SK-N-SH (cell line): Measurements from ENCODE around the gene CACNA1H. TPM values are rescaled to one million over a fixed set of nuclear protein-coding genes. Genes with fewer than 3 reads are reported as not detected.

Experiments used
- CTCF ChIA-PET: fragments of 300-600, 350-600 bp; formaldehyde crosslinking; extraction: SDS; loops from one replicate; lab custom pipeline; 2021; lab: Yijun Ruan, JAX
- POLR2A ChIA-PET: fragments of 350-600 bp; sonication (Branson Sonifier 250); formaldehyde crosslinking; extraction: SDS; loops from one replicate; lab custom pipeline; 2020; ENCODE audit warnings: antibody characterized with exemption, inconsistent platforms; lab: Yijun Ruan, JAX
- DNase-seq: peaks from one replicate; pipeline ENCODE4 v3.0.0; 2012
- H2AFZ ChIP-seq: fragments of 200-600 bp; sonication (generic); 2 replicates; pipeline ENCODE4 v1.8.1; 2016; ENCODE audit warnings: antibody characterized with exemption, mild to moderate bottlenecking, low read depth
- H3F3A ChIP-seq: fragments of 200-600 bp; sonication (generic); replicated peaks from 2 replicates; pipeline ENCODE3; 2016; ENCODE audit warnings: antibody characterized with exemption, mild to moderate bottlenecking; ENCODE audit not compliant: insufficient read depth
- H3K27ac ChIP-seq, 2 experiments: fragments of 200-500 bp in 1 of 2; fragments of 200-600 bp in 1 of 2; sonication (Bioruptor generic) in 1 of 2; sonication (generic), shearing (Covaris generic) in 1 of 2; 2 replicates each; pipeline versions ENCODE4 v1.5.1 to v1.6.1; 2014 to 2016; ENCODE audit warnings: low read depth in 2 of 2, inconsistent platforms in 1 of 2, low read length in 1 of 2, mild to moderate bottlenecking in 1 of 2, mixed read lengths in 1 of 2
- H3K27me3 ChIP-seq: fragments of 200-600 bp; sonication (generic), shearing (Covaris generic); 2 replicates; pipeline ENCODE4 v1.6.1; 2016; ENCODE audit warnings: mixed run types; ENCODE audit not compliant: insufficient read depth
- H3K36me3 ChIP-seq, 2 experiments: fragments of 200-500 bp in 1 of 2; fragments of 200-600 bp in 1 of 2; sonication (Bioruptor generic) in 1 of 2; sonication (generic) in 1 of 2; replicated peaks in 1 of 2; 2 replicates each; pipeline versions ENCODE3 to v1.5.1; 2014 to 2016; ENCODE audit warnings: low read length in 1 of 2, mild to moderate bottlenecking in 1 of 2; ENCODE audit not compliant: insufficient read depth in 2 of 2, control insufficient read depth in 1 of 2
- H3K4me1 ChIP-seq, 2 experiments: fragments of 200-500 bp in 1 of 2; fragments of 200-600 bp in 1 of 2; sonication (Bioruptor generic) in 1 of 2; sonication (generic), shearing (Covaris generic) in 1 of 2; 2 replicates each; pipeline versions ENCODE4 v1.5.1 to v1.6.1; 2014 to 2016; ENCODE audit warnings: low read depth in 1 of 2, low read length in 1 of 2, mixed run types in 1 of 2; ENCODE audit not compliant: insufficient read depth in 2 of 2, control insufficient read depth in 1 of 2
- H3K4me2 ChIP-seq: fragments of 200-600 bp; sonication (generic), shearing (Covaris generic); 2 replicates; pipeline ENCODE4 v1.6.1; 2017; ENCODE audit warnings: mixed run types
- H3K4me3 ChIP-seq, 2 experiments: fragments of 200-500 bp in 1 of 2; fragments of 200-600 bp in 1 of 2; sonication (Bioruptor generic) in 1 of 2; sonication (generic), shearing (Covaris generic) in 1 of 2; 2 replicates each; pipeline versions ENCODE4 v1.5.1 to v1.8.1; 2014 to 2016; ENCODE audit warnings: low read depth in 2 of 2, inconsistent platforms in 1 of 2, low read length in 1 of 2, mild to moderate bottlenecking in 1 of 2, mixed read lengths in 1 of 2, moderate library complexity in 1 of 2
- H3K79me2 ChIP-seq: fragments of 200-600 bp; sonication (generic); 2 replicates; pipeline ENCODE4 v1.8.1; 2017; ENCODE audit warnings: mild to moderate bottlenecking; ENCODE audit not compliant: insufficient read depth
- H3K9ac ChIP-seq: fragments of 200-600 bp; sonication (generic); 2 replicates; pipeline ENCODE4 v1.6.1; 2017; ENCODE audit warnings: mixed run types
- H3K9me2 ChIP-seq: fragments of 200-600 bp; sonication (generic); 2 replicates; pipeline ENCODE4 v1.6.1; 2017; ENCODE audit warnings: mixed run types
- H3K9me3 ChIP-seq: fragments of 200-600 bp; sonication (generic); 2 replicates; pipeline ENCODE4 v1.6.1; 2017; ENCODE audit warnings: mixed run types, mild to moderate bottlenecking, moderate library complexity
- H4K20me1 ChIP-seq: fragments of 200-600 bp; sonication (generic); 2 replicates; pipeline ENCODE4 v1.6.1; 2017; ENCODE audit warnings: mild to moderate bottlenecking, mixed run types; ENCODE audit not compliant: insufficient read depth
- CTCF ChIP-seq: fragments of 200-600 bp; sonication (generic); IDR thresholded peaks from 2 replicates; pipeline ENCODE4 v1.6.1; 2017; ENCODE audit warnings: antibody characterized with exemption, mild to moderate bottlenecking, moderate library complexity
- EP300 ChIP-seq, 2 experiments: IDR thresholded peaks; 2 replicates each; pipeline versions ENCODE4 v1.4.0 to v1.6.1; 2012; ENCODE audit warnings: borderline replicate concordance in 1 of 2, low read depth in 1 of 2, low read length in 1 of 2
- EZH2phosphoT487 ChIP-seq: fragments of 200-600 bp; sonication (generic); IDR thresholded peaks from 2 replicates; pipeline ENCODE4 v1.6.1; 2017; ENCODE audit warnings: low read depth, mixed run types, mild to moderate bottlenecking, antibody characterized with exemption, moderate library complexity, borderline replicate concordance
- FOSL2 ChIP-seq: IDR thresholded peaks from 2 replicates; pipeline ENCODE4 v1.4.0; 2012; ENCODE audit warnings: low read depth, mild to moderate bottlenecking, moderate library complexity, borderline replicate concordance
- FOXJ3 ChIP-seq: sonication (generic); formaldehyde crosslinking; IDR thresholded peaks from 2 replicates; pipeline ENCODE4 v1.5.1; 2020; ENCODE audit warnings: mild to moderate bottlenecking, missing genetic modification reagents
- FOXM1 ChIP-seq: IDR thresholded peaks from 2 replicates; pipeline ENCODE4 v1.4.0; 2012; ENCODE audit warnings: low read depth, mild to moderate bottlenecking
- GABPA ChIP-seq: IDR thresholded peaks from 2 replicates; pipeline ENCODE4 v1.4.0; 2012; ENCODE audit warnings: low read depth, mild to moderate bottlenecking
- JUND ChIP-seq: IDR thresholded peaks from 2 replicates; pipeline ENCODE4 v1.4.0; 2012
- NRF1 ChIP-seq: IDR thresholded peaks from 2 replicates; pipeline ENCODE4 v1.6.1; 2012; ENCODE audit warnings: low read depth, mild to moderate bottlenecking, low read length
- POLR2AphosphoS5 ChIP-seq: IDR thresholded peaks from 2 replicates; pipeline ENCODE4 v1.6.1; 2012; ENCODE audit warnings: low read depth, low read length
- RFX5 ChIP-seq: IDR thresholded peaks from 2 replicates; pipeline ENCODE4 v1.6.1; 2012; ENCODE audit warnings: mild to moderate bottlenecking, improper control_type of control experiment, low read length
- SIN3A ChIP-seq: IDR thresholded peaks from 2 replicates; pipeline ENCODE4 v1.6.1; 2012; ENCODE audit warnings: low read depth, mild to moderate bottlenecking, low read length, moderate library complexity, borderline replicate concordance
- SMC3 ChIP-seq: IDR thresholded peaks from 2 replicates; pipeline ENCODE4 v1.6.1; 2012; ENCODE audit warnings: low read depth, low read length, improper control_type of control experiment
- TEAD4 ChIP-seq: IDR thresholded peaks from 2 replicates; pipeline ENCODE4 v1.4.0; 2012; ENCODE audit warnings: mild to moderate bottlenecking, borderline replicate concordance; ENCODE audit not compliant: insufficient read depth
- USF1 ChIP-seq: IDR thresholded peaks from 2 replicates; pipeline ENCODE4 v1.4.0; 2012; ENCODE audit warnings: low read depth, borderline replicate concordance
- YY1 ChIP-seq: IDR thresholded peaks from 2 replicates; pipeline ENCODE4 v1.4.0; 2012; ENCODE audit warnings: low read depth, mild to moderate bottlenecking
- WGBS: methylation state at CpG from one replicate; pipeline ENCODE4 v1.1.6; 2017; ENCODE audit warnings: low lambda C conversion rate; 5-methylcytosine and 5-hydroxymethylcytosine counted together
- polyA plus RNA-seq, 3 experiments: library from polyadenylated mRNA; depleted of rRNA; stranded (reverse); fragments of >200 nt; gene quantifications; 2 replicates each; pipeline ENCODE4 v1.2.3, GENCODE V29; 2012

The CACNA1H gene
- polyA plus RNA-seq, 1 of the 3 experiments (the other 2 are of a cell fraction): not detected

GRCh38 chr16:1112506-1113184, 40.3 kb upstream of the CACNA1H start:
- DNase-seq: no peak
- 0 out of 2 replicates have a peak, but pooled peaks cover 7% of the 10 kb centered on the region for H4K20me1 ChIP-seq
- H3K4me3 ChIP-seq: no peak overlapping the region
- CTCF ChIA-PET: interaction anchor here (1.1 to 2.7 kb wide), 3 partner anchors 9 to 81 kb away, joined by 3 to 14 read pairs (median 9); no protein-coding TSS in a partner anchor
- H3K9ac ChIP-seq: no peak overlapping the region
- 41% methylated on average over 17 of the region's 26 CpGs for WGBS
- H3K9me2 ChIP-seq: no peaks in the 10 kb centered on the region
- H3K36me3 ChIP-seq: no peaks in the 10 kb centered on the region
- TF ChIP-seq SMC3 (no peak), EP300 (IDR thresholded peaks at IDR 0.05; ENCODE audit: borderline replicate concordance in 1 of 2, low read depth in 1 of 2, low read length in 1 of 2) (no peak), JUND (no peak), FOXJ3 (CRISPR knock-in tag) (no peak), YY1 (no peak), GABPA (no peak), NRF1 (no peak), TEAD4 (no peak), RFX5 (no peak), FOXM1 (no peak), SIN3A (no peak), CTCF (no peak), USF1 (no peak), FOSL2 (no peak)
- peaks cover 80% of the 10 kb centered on the region for H3K27me3 ChIP-seq
- no peaks in the 10 kb centered on the region for H3K79me2 ChIP-seq
- no peak overlapping the region for H3K4me2 ChIP-seq
- no peaks in the 10 kb centered on the region for H3K9me3 ChIP-seq
- POLR2A ChIA-PET: interaction anchor here (1.1 kb wide), 1 partner anchor 94 kb away, joined by 3 read pairs; no protein-coding TSS in a partner anchor
- H2AFZ ChIP-seq: no peak overlapping the region
- no peaks in the 10 kb centered on the region for H3F3A ChIP-seq
- H3K4me1 ChIP-seq: no peaks in the 10 kb centered on the region
- no peak overlapping the region for H3K27ac ChIP-seq

- Histone ChIP-seq H3K79me2 (no peaks in the 10 kb centered on the region), H3K27me3 (peaks cover 77% of the 10 kb centered on the region), H4K20me1 (0 out of 2 replicates have a peak, but pooled peaks cover 4% of the 10 kb centered on the region), H3K9me3 (no peaks in the 10 kb centered on the region), H3K4me2 (no peak overlapping the region), H3K4me1 (no peaks in the 10 kb centered on the region), H3K36me3 (no peaks in the 10 kb centered on the region), H3K9me2 (no peaks in the 10 kb centered on the region), H3K4me3 (no peak overlapping the region), H3F3A (no peaks in the 10 kb centered on the region), H3K27ac (no peak overlapping the region), H3K9ac (no peak overlapping the region), H2AFZ (no peak overlapping the region)
- no peak for TF ChIP-seq POLR2AphosphoS5
- no peak for TF ChIP-seq NRF1
- TF ChIP-seq EZH2phosphoT487: no peak
- no peak for TF ChIP-seq SMC3
- TF ChIP-seq USF1: no peak
- WGBS: 38% methylated on average over 2 of the region's 16 CpGs
- CTCF ChIA-PET: interaction anchor here (1.1 to 2.7 kb wide), 2 partner anchors 10 to 13 kb away, joined by 3 to 14 read pairs; no protein-coding TSS in a partner anchor
- DNase-seq: no peak
- POLR2A ChIA-PET: no interaction called here
These were observed 39.4 kb upstream of the CACNA1H start for GRCh38 chr16:1113489-1113888.
